ENCODE data around the gene ZNF236. TPM values are rescaled to one million over a fixed set of nuclear protein-coding genes. Genes with fewer than 3 reads are reported as not detected.
"Not testable (repeated sequence)": the region's sequence is repeated elsewhere in the genome, so short reads cannot be mapped to it uniquely, and the experiment has no call there.

The ZNF236 gene
- polyA plus RNA-seq, 6 donors from 2014 or later: 6.1 to 14.8 (median 7.7) TPM

- no peak for DNase-seq
- Mint-ChIP-seq H3K9me3 (no peaks in the 10 kb centered on the region), H3K4me1 (peaks cover 12 to 18% (median 16%) of the 10 kb centered on the region in 3 donors), H3K36me3 (no peaks in the 10 kb centered on the region), H3K27me3 (peaks cover 0 to 15% (median 3%) of the 10 kb centered on the region in 3 donors), H3K4me3 (no peak overlapping the region), H3K27ac (peak overlapping the region in 2 of 6 donors; percentile 44 to 65)
- no peak for ATAC-seq (ENCODE audit: low read depth in 2 of 2)
These were observed 17.1 kb upstream of the ZNF236 start for GRCh38 chr18:76805221-76805620.

DNA sequence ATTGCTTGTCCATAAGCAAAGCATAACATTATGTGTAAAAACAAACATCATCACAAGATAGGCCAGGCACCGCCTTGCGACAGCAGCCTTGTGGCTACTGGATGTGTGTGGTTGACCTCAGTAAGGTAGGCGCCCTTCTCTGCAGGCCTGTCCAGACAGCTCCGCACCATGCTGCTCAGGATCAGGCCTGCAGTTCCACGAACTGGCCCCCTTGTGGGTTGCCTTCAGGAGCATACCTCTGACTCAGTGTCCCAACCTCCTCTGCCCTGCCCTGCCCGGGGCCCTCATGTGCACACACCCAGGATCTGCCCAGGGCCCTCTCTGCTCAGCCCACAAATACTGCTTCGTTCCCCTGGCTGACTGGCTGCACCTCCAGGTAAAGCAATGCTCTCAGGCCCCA lies 16.1 kb upstream of the ZNF236 start:
- H3K27ac Mint-ChIP-seq: no peak overlapping the region
- no peak overlapping the region for H3K4me3 Mint-ChIP-seq
- no peak for ATAC-seq (ENCODE audit: low read depth in 2 of 2)

DNA sequence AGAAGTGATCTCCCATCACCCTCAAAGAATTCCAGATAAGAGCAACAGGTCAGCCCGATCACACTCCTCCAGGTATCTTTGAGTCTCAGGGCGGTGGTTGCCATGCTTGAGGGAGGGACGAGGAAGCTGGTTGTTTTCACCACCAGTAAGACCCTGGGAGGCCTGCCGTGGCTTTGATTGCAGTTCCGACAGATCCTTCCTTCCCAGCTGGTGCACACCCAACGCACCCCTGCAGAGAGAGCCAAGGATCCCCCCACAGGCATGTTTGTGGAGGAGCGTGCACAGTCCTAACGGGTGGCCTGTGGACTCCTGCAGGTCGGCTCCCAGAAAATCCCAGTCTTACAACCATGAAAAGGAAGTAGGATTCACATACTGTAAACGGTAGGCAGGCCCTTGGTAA lies 13.8 kb upstream of the ZNF236 start:
- Mint-ChIP-seq H3K4me1 (peaks cover 8 to 17% (median 12%) of the 10 kb centered on the region in 3 donors), H3K27me3 (no peaks in the 10 kb centered on the region), H3K27ac (peak overlapping the region in 1 of 6 donors; percentile 20), H3K9me3 (no peaks in the 10 kb centered on the region), H3K36me3 (no peaks in the 10 kb centered on the region), H3K4me3 (no peak overlapping the region)
- no peak for DNase-seq
- ATAC-seq (ENCODE audit: low read depth in 2 of 2): no peak

More for the DNA sequence above, 16.1 kb upstream of the ZNF236 start:
- peaks cover 0 to 9% (median 3%) of the 10 kb centered on the region in 3 donors for H3K27me3 Mint-ChIP-seq
- H3K9me3 Mint-ChIP-seq: no peaks in the 10 kb centered on the region
- peaks cover 16 to 21% (median 16%) of the 10 kb centered on the region in 3 donors for H3K4me1 Mint-ChIP-seq
- no peak for DNase-seq
- no peaks in the 10 kb centered on the region for H3K36me3 Mint-ChIP-seq

DNA sequence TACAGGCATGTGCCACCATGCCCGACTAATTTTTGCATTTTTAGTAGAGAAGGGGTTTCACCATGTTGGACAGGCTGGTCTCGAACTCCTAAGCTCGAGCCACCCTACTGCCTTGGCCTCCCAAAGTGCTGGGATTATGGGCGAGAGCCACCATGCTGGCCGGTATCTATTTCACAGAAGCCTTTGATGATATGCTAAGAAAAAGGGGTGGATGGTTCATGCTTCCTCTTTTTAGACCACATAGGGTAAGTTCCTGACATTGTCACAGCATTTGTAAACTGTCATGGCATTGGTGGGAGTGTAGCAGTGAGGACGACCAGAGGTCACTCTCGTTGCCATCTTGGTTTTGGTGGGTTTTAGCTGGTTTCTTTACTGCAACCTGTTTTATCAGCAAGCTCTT lies 10.8 kb upstream of the ZNF236 start:
- not testable (repeated sequence) for H3K27me3 Mint-ChIP-seq, DNase-seq, H3K4me3 Mint-ChIP-seq, H3K36me3 Mint-ChIP-seq, H3K9me3 Mint-ChIP-seq
- ATAC-seq (ENCODE audit: low read depth in 2 of 2): peak; percentile 47 to 60
- Mint-ChIP-seq H3K4me1 (peaks cover 11 to 17% (median 12%) of the 10 kb centered on the region in 3 donors), H3K27ac (peak overlapping the region in 1 of 6 donors; percentile 89)

DNA sequence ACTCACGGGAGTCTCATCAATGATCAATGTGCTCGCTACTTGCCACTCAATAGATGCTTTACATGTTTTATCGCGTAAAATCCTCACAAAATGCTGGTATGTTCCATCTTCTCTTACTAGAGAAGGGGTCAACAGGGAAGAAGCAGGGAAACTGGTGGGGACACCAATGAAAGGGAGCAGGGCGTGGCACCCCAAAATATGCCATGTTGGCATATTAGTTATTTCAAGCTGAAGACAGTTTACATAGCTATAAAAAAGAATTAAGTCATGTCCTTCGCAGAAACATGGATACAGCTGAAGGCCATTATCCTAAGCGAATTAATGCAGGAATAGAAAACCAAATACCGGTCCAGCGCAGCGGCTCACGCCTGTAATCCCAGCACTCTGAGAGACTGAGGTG lies 8.1 kb upstream of the ZNF236 start:
- Mint-ChIP-seq H3K4me1 (peaks cover 11 to 31% (median 25%) of the 10 kb centered on the region in 3 donors), H3K9me3 (no peaks in the 10 kb centered on the region), H3K27ac (no peak overlapping the region), H3K27me3 (no peaks in the 10 kb centered on the region), H3K36me3 (no peaks in the 10 kb centered on the region), H3K4me3 (no peak overlapping the region)
- DNase-seq: no peak
- no peak for ATAC-seq (ENCODE audit: low read depth in 2 of 2)

- Mint-ChIP-seq H3K27me3 (no peaks in the 10 kb centered on the region), H3K4me3 (no peak overlapping the region), H3K4me1 (peaks cover 18 to 41% (median 38%) of the 10 kb centered on the region in 3 donors), H3K36me3 (no peaks in the 10 kb centered on the region), H3K27ac (peak overlapping the region in 2 of 6 donors; percentile 19 to 35), H3K9me3 (no peaks in the 10 kb centered on the region)
- DNase-seq (no peak), ATAC-seq (ENCODE audit: low read depth in 2 of 2) (no peak)
These were observed 6.2 kb upstream of the ZNF236 start for GRCh38 chr18:76816127-76816526.

DNA sequence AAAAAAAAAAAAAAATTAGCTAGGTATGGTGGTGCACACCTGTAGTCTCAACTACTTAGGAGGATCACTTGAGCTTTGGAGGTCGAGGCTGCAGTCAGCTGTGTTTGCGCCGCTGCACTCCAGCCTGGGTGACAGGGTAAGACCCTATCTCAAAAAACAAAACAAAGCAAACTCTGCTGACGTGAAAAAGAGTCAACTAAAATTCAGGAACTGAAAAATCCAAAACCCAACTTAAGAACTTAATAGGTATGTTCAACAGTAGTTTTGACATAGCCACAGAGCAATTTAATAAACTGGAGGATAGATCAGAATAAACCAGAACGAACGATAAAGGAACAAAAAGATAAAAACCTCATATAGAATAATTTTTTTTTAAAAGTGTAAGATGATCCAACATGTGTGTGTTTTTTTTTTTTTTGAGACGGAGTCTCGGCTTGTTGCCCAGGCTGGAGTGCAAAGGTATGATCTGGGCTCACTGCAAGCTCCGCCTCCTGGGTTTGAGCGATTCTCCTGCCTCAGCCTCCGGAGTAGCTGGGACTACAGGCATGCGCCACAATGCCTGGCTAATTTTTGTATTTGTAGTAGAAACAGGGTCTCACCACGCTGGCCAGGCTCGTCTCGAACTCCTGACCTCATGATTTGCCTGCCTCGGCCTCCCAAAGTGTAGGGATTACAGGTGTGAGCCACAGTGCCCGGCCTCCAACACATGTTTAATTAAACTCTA lies 4.3 kb upstream of the ZNF236 start:
- Mint-ChIP-seq H3K27ac (peak overlapping the region in 3 of 6 donors; percentile 11 to 47 (median 15)), H3K9me3 (no peaks in the 10 kb centered on the region), H3K4me3 (peak overlapping the region in 4 of 8 donors; percentile 9 to 53 (median 34)), H3K4me1 (peaks cover 19 to 38% (median 37%) of the 10 kb centered on the region in 3 donors), H3K36me3 (no peaks in the 10 kb centered on the region), H3K27me3 (no peaks in the 10 kb centered on the region)
- no peak for ATAC-seq (ENCODE audit: low read depth in 2 of 2)
- no peak for DNase-seq

- Mint-ChIP-seq H3K27me3 (no peaks in the 10 kb centered on the region), H3K36me3 (no peaks in the 10 kb centered on the region), H3K4me3 (peak overlapping the region in 6 of 8 donors; percentile 42 to 98 (median 92)), H3K9me3 (peaks cover 0 to 2% (median 0%) of the 10 kb centered on the region in 7 donors), H3K27ac (peak overlapping the region in 1 of 6 donors; percentile 34), H3K4me1 (peaks cover 23 to 50% (median 50%) of the 10 kb centered on the region in 3 donors)
- ATAC-seq (ENCODE audit: low read depth in 2 of 2) (no peak), DNase-seq (no peak)
These were observed 2.8 kb upstream of the ZNF236 start for GRCh38 chr18:76819411-76820136.

- H3K27ac Mint-ChIP-seq: peak overlapping the region; percentile 89 to 96 (median 94)
- DNase-seq: no peak
- peak; percentile 17 to 18 for ATAC-seq (ENCODE audit: low read depth in 2 of 2)
- no peaks in the 10 kb centered on the region for H3K36me3 Mint-ChIP-seq
- H3K9me3 Mint-ChIP-seq: peaks cover 0 to 2% (median 0%) of the 10 kb centered on the region in 7 donors
- peak overlapping the region; percentile 89 to 98 (median 94) for H3K4me3 Mint-ChIP-seq
- H3K27me3 Mint-ChIP-seq: no peaks in the 10 kb centered on the region
- peaks cover 24 to 57% (median 52%) of the 10 kb centered on the region in 3 donors for H3K4me1 Mint-ChIP-seq
These were observed 942 bp upstream of the ZNF236 start for GRCh38 chr18:76821356-76821874.

- Mint-ChIP-seq H3K4me3 (peak overlapping the region; percentile 89 to 98 (median 94)), H3K27me3 (no peaks in the 10 kb centered on the region), H3K4me1 (peaks cover 23 to 57% (median 55%) of the 10 kb centered on the region in 3 donors), H3K9me3 (peaks cover 0 to 2% (median 0%) of the 10 kb centered on the region in 7 donors), H3K27ac (peak overlapping the region; percentile 89 to 96 (median 94)), H3K36me3 (no peaks in the 10 kb centered on the region)
- peak; percentile 64 to 67 for ATAC-seq (ENCODE audit: low read depth in 2 of 2)
- DNase-seq: peak; percentile 77
These were observed 367 bp upstream of the ZNF236 start for GRCh38 chr18:76821875-76822505.

GRCh38 chr18:76823161-76823538 lies 793 bp downstream of the ZNF236 start:
- Mint-ChIP-seq H3K36me3 (no peaks in the 10 kb centered on the region), H3K4me3 (peak overlapping the region; percentile 75 to 93 (median 90)), H3K4me1 (peaks cover 30 to 60% (median 58%) of the 10 kb centered on the region in 3 donors), H3K27ac (peak overlapping the region; percentile 54 to 95 (median 89)), H3K9me3 (peaks cover 0 to 2% (median 0%) of the 10 kb centered on the region in 7 donors), H3K27me3 (no peaks in the 10 kb centered on the region)
- DNase-seq (no peak), ATAC-seq (ENCODE audit: low read depth in 2 of 2) (no peak)

DNA sequence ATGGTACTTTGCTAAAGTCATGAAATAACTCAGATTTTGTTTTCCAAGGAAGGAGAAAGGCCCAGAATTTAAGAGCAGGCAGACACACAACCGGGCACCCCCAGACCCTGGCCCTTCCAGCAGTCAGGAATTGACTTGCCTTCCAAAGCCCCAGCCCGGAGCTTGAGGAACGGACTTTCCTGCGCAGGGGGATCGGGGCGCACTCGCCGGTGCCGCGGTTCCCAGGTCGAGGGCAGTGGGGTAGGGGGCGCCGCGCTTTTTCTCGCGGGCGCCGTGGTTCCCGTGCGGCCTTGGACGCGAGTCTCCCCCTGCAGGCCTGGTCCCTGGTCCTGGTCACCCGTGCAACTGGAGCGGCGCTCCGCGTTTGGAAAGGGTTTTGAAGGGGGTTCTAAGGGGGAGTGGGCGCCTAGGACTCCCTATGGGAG lies 1.2 kb downstream of the ZNF236 start:
- H3K4me1 Mint-ChIP-seq: peaks cover 30 to 60% (median 54%) of the 10 kb centered on the region in 3 donors
- H3K4me3 Mint-ChIP-seq: peak overlapping the region; percentile 75 to 93 (median 90)
- peaks cover 0 to 2% (median 0%) of the 10 kb centered on the region in 7 donors for H3K9me3 Mint-ChIP-seq
- ATAC-seq (ENCODE audit: low read depth in 2 of 2) (no peak), DNase-seq (peak; percentile 12)
- H3K36me3 Mint-ChIP-seq: no peaks in the 10 kb centered on the region
- no peaks in the 10 kb centered on the region for H3K27me3 Mint-ChIP-seq
- H3K27ac Mint-ChIP-seq: peak overlapping the region; percentile 69 to 95 (median 89)

- DNase-seq (no peak), ATAC-seq (ENCODE audit: low read depth in 2 of 2) (no peak)
- H3K27ac Mint-ChIP-seq: peak overlapping the region in 5 of 6 donors; percentile 87 to 95 (median 88)
- no peaks in the 10 kb centered on the region for H3K27me3 Mint-ChIP-seq
- H3K4me1 Mint-ChIP-seq: peaks cover 30 to 65% (median 49%) of the 10 kb centered on the region in 3 donors
- H3K36me3 Mint-ChIP-seq: no peaks in the 10 kb centered on the region
- H3K4me3 Mint-ChIP-seq: peak overlapping the region; percentile 75 to 93 (median 89)
- peaks cover 0 to 2% (median 0%) of the 10 kb centered on the region in 7 donors for H3K9me3 Mint-ChIP-seq
These were observed 1.9 kb downstream of the ZNF236 start for GRCh38 chr18:76824145-76824676.

Data from naive B cell (primary cell).